GM12872 (cell line): ENCODE data around the gene CLDN4.

Experiments
- TF ChIP-seq, protein P1 (sequence below): IDR thresholded peaks from 3 replicates; pipeline ENCODE4 v1.5.1; 2011; ENCODE audit warnings: low read depth, mild to moderate bottlenecking, low read length, moderate library complexity; ENCODE audit not compliant: insufficient read depth

CLDN4 gene

DNA sequence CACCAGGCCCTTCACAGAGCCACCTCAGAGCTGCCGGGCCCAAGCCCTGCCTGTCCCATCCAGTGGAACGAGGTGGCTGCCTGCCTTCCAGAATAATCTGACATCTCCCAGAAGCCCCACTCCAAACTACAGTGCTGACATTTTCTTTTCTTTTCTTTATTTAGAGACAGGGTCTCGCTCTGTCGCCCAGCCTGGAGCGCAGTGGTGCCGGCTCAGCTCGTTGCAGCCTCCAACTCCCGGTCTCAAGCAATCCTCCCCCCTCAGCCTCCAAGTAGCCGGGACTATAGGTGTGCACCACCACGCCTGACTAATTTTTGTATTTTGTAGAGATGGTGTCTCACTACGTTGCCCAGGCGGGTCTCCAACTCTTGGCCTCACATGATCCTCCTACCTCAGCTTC, 30.5 kb downstream of the CLDN4 start:
- TF ChIP-seq, protein P1, sequence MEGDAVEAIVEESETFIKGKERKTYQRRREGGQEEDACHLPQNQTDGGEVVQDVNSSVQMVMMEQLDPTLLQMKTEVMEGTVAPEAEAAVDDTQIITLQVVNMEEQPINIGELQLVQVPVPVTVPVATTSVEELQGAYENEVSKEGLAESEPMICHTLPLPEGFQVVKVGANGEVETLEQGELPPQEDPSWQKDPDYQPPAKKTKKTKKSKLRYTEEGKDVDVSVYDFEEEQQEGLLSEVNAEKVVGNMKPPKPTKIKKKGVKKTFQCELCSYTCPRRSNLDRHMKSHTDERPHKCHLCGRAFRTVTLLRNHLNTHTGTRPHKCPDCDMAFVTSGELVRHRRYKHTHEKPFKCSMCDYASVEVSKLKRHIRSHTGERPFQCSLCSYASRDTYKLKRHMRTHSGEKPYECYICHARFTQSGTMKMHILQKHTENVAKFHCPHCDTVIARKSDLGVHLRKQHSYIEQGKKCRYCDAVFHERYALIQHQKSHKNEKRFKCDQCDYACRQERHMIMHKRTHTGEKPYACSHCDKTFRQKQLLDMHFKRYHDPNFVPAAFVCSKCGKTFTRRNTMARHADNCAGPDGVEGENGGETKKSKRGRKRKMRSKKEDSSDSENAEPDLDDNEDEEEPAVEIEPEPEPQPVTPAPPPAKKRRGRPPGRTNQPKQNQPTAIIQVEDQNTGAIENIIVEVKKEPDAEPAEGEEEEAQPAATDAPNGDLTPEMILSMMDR = no peak

DNA sequence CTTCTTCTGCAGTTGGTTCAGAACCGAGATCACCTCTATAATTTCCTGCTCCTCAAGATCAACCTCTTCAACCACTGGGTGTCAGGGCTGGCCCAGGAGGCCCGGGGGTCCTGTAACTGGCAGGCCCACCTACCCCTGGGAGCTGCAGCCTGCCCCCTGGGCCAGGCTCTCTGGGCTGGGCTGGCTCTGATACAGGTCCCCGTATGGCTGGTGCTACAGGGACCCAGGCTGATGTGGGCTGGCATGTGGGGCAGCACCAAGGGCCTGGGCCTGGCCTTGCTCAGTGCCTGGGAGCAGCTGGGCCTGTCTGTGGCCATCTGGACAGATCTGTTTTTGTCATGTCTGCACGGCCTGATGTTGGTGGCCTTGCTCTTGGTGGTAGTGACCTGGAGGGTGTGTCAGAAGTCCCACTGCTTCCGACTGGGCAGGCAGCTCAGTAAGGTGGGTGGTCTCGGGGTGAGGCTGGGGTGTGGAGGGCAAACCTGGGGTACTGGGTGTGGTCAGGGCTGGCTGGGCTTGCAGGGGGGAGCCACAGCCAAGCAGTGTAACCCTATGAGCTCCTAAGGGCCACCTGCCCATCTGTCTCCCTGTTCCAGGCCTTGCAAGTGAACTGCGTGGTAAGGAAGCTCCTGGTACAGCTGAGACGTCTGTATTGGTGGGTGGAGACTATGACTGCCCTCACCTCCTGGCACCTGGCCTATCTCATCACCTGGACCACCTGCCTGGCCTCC, 34.4 kb downstream of the CLDN4 start:
- TF ChIP-seq, protein P1 = no peak

DNA sequence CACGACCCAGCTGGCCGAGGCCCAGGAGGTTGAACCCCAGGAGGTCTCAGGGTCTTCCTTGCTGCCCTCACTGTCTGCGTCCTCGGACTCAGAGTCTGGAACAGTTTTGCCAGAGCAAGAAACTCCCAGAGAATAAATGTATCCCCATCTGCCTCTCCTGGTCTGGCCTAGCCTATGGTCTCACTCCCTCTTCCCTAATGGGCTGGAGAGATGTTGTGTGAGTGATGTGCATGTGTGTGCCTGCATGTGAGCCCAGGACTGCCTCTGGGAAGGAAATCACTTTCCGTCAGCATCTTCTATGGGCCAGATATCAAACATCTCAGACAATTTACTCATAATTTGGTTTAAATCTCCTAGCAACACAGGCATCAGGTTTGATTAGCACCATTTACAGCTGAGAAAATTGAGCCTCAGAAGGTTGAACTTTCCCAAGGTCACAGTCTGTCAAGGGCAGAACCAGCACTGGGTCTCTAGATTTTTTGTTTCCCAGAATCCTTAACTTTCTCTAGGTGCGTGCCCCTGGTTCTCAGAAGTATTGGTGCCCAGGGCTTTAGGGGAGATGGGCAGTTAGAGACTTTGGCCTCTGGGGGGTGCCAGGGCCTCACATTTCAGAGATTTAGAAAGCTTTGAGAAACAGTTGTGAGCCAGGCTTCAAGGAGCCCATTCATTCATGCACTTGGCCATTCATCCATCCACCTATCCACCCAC, 35.1 kb downstream of the CLDN4 start:
- TF ChIP-seq, protein P1 = peak; percentile 66

DNA sequence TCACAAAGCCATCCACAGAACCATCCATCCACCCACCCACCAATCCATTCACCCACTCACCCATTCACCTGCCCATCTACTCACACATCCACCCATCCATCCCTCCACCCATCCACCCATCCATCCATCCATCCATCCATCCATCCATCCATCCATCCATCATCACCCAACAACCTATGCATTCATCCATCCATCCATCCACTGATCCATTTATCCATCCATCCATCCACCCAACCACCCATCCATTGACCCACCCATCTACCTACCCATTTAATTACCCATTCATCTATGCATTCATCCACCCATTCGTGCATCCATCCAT, 35.6 kb downstream of the CLDN4 start:
- TF ChIP-seq, protein P1 = no peak

DNA sequence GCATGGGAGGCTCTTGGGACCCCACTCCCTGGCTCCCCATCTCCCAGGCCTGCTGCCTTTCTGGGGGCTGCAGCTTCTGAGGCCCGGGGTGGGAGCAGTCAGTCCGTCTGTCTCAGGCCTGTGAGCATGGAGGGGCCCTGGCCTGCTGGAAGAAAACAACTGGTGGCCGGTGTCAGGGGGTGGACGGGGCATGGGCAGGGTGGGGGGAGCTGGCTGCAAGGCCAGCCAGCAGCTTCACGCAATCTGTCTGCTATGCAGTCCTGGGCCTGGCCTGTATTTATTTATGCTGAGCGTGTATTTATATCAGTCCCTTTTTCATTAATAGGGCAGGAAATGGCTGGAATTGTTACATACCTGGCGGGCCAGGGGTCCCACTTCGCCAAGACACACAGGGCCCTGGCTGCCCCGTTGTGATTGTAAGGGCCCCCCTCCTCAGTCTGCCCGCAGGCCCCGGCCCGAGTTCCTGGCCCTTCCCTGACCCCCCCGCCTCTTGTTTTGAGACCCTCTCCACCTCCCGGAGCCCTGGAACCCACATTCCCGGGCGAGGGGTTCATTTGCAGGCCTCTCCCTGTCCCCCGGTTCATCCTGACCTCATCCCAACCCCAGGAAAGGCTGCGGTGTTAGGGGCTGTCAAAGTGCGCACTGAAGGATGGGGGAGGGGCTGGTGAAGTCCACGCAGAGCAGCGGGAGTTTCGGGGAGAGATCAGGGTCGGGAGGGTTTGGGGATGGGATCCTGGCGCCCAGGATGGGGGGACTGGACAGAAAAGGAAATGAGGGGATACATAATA, 38.4 kb downstream of the CLDN4 start:
- TF ChIP-seq, protein P1 = no peak

DNA sequence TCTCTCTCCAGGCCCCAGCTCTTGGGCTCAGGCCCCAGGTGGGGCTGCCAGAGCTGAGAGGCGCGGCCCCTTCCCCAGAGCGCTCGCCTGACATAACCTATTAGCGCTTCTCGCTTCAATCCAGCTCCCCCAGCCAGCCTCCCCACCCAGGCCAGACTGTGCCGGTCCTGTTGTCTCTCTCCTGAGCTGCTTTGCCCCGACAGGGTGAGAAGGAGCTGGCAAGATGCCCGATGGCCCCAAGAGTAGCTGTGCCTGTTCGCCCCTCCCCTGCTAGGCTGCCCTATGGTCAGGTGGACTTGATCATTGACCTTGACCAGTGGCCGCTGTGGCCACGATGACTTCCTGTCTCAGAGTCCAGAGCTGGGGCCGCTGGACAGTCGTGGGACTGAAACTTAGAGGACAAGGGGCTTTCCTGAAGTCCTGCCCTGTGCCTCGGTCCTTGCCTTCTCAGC, 39.3 kb downstream of the CLDN4 start:
- TF ChIP-seq, protein P1 = no peak

DNA sequence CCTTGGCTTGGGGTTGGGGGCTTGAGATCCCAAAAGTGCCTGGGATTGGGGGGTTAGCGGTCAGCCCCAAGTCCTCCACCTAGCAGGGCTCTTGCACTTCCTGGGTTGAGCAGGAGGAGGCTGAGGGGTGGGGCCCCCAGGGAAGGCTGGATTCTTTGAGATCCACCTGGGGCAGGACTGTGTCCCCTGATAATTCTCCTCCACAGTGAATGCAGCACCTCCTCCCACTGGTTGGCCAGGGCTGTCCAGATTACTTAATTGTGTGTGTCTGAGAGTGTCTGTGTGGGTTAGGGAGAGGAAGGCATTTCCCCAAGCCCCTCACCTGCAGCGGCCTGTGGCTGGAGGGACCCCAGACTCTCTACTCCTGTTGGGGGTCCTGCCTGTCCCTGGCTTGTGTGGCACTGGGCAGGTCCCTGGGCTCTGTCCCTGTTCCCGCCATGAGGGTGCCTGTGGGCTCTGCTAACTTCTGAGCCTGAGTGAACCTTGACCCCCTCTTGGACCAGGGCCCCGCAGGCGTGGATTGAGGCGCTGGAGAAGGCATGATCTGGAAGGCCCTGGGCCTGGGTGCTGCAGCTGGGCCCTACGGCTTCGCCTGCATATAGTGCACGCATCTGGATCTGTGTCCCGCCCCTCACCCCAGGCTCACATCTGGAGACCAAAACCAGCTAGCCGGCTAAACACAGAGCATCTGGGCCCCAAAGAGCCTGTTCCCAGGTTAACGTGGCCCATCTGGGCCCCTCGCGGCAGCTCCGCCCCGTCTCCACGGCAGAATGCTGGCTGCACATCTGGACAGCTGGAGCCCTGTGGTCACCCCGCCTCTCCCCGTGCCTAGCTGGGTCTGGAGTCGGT, 40.6 kb downstream of the CLDN4 start:
- TF ChIP-seq, protein P1 = no peak
